DOHH2 (cell line): ENCODE results near the gene XAF1.

Experiments
- H3F3A ChIP-seq: fragments of 200-600 bp; sonication (generic), shearing (Covaris generic); 2 replicates; pipeline ENCODE4 v1.6.0; 2016; ENCODE audit warnings: antibody characterized with exemption, mild to moderate bottlenecking; ENCODE audit not compliant: control insufficient read depth, insufficient read depth
- H3K27ac ChIP-seq: fragments of 200-600 bp; sonication (generic); 2 replicates; pipeline ENCODE4 v1.5.1; 2014; ENCODE audit warnings: low read depth, mild to moderate bottlenecking, low read length, moderate library complexity
- H3K27me3 ChIP-seq: fragments of 200-600 bp; sonication (generic); 2 replicates; pipeline ENCODE4 v1.6.1; 2014; ENCODE audit warnings: mild to moderate bottlenecking, low read length, mixed read lengths; ENCODE audit not compliant: control insufficient read depth
- H3K36me3 ChIP-seq: fragments of 200-600 bp; sonication (generic); 2 replicates; pipeline ENCODE4 v1.6.1; 2014; ENCODE audit warnings: mild to moderate bottlenecking, low read length, moderate library complexity, mixed read lengths; ENCODE audit not compliant: control insufficient read depth
- H3K4me1 ChIP-seq: fragments of 200-600 bp; sonication (generic); 2 replicates; pipeline ENCODE4 v1.6.1; 2014; ENCODE audit warnings: mild to moderate bottlenecking, low read length, mixed read lengths; ENCODE audit not compliant: control insufficient read depth
- H3K4me2 ChIP-seq: fragments of 200-600 bp; sonication (generic); 2 replicates; pipeline ENCODE4 v1.6.0; 2014; ENCODE audit warnings: mild to moderate bottlenecking, low read length, moderate library complexity
- H3K4me3 ChIP-seq: fragments of 200-600 bp; sonication (generic); 2 replicates; pipeline ENCODE4 v1.5.1; 2014; ENCODE audit warnings: mild to moderate bottlenecking, low read length, mixed read lengths
- H3K79me2 ChIP-seq: fragments of 200-600 bp; sonication (generic); 2 replicates; pipeline ENCODE4 v1.6.1; 2014; ENCODE audit warnings: mild to moderate bottlenecking, low read length, mixed read lengths; ENCODE audit not compliant: control insufficient read depth
- H3K9me2 ChIP-seq: fragments of 200-600 bp; sonication (generic); replicated peaks from 2 replicates; pipeline ENCODE4 v1.6.1; 2014; ENCODE audit warnings: mild to moderate bottlenecking, low read length, mixed read lengths; ENCODE audit not compliant: control insufficient read depth
- H3K9me3 ChIP-seq: fragments of 200-600 bp; sonication (generic); 2 replicates; pipeline ENCODE4 v1.6.1; 2014; ENCODE audit warnings: antibody characterized with exemption, low read length, mixed read lengths; ENCODE audit not compliant: control insufficient read depth, insufficient read depth
- H4K20me1 ChIP-seq: fragments of 200-600 bp; sonication (generic); 2 replicates; pipeline ENCODE4 v1.6.0; 2014; ENCODE audit warnings: low read depth, mild to moderate bottlenecking, antibody characterized with exemption, low read length, moderate library complexity; ENCODE audit not compliant: control insufficient read depth, insufficient read depth
- CTCF ChIP-seq: fragments of 200-600 bp; sonication (generic); IDR thresholded peaks from one replicate; pipeline ENCODE4 v1.5.1; 2014; ENCODE audit warnings: antibody characterized with exemption, mild to moderate bottlenecking, low read depth, low read length; ENCODE audit not compliant: poor library complexity, severe bottlenecking
- EZH2phosphoT487 ChIP-seq: fragments of 200-600 bp; sonication (generic); IDR thresholded peaks from 2 replicates; pipeline ENCODE4 v1.6.1; 2017; ENCODE audit warnings: borderline replicate concordance, mild to moderate bottlenecking, antibody characterized with exemption, low read length, moderate library complexity, mixed read lengths

Gene XAF1

GRCh38 chr17:6755281-6755680 lies 565 bp upstream of the XAF1 start:
- Histone ChIP-seq H4K20me1 (no peaks in the 10 kb centered on the region), H3K27ac (no peak overlapping the region), H3K4me1 (no peaks in the 10 kb centered on the region), H3K4me2 (no peak overlapping the region), H3K79me2 (no peaks in the 10 kb centered on the region), H3K4me3 (no peak overlapping the region), H3F3A (no peaks in the 10 kb centered on the region), H3K27me3 (peaks cover 19% of the 10 kb centered on the region), H3K9me2 (no peaks in the 10 kb centered on the region), H3K9me3 (no peaks in the 10 kb centered on the region), H3K36me3 (no peaks in the 10 kb centered on the region)
- TF ChIP-seq CTCF (no peak), EZH2phosphoT487 (no peak)

- TF ChIP-seq EZH2phosphoT487 (no peak), CTCF (no peak)
- H3K27ac ChIP-seq = no peak overlapping the region
- H3K4me3 ChIP-seq = no peak overlapping the region
Observed at GRCh38 chr17:6756425-6757031, 682 bp downstream of the XAF1 start.

GRCh38 chr17:6757747-6758146 lies 1.9 kb downstream of the XAF1 start:
- peaks cover 15% of the 10 kb centered on the region for H3K27me3 ChIP-seq
- no peaks in the 10 kb centered on the region for H3K4me1 ChIP-seq
- no peak overlapping the region for H3K4me2 ChIP-seq
- no peaks in the 10 kb centered on the region for H3F3A ChIP-seq
- no peaks in the 10 kb centered on the region for H4K20me1 ChIP-seq
- H3K9me2 ChIP-seq = no peaks in the 10 kb centered on the region
- no peaks in the 10 kb centered on the region for H3K79me2 ChIP-seq
- H3K27ac ChIP-seq = no peak overlapping the region
- no peaks in the 10 kb centered on the region for H3K36me3 ChIP-seq
- no peaks in the 10 kb centered on the region for H3K9me3 ChIP-seq
- TF ChIP-seq EZH2phosphoT487 (no peak), CTCF (no peak)
- no peak overlapping the region for H3K4me3 ChIP-seq

More at GRCh38 chr17:6756425-6757031, 682 bp downstream of the XAF1 start:
- Histone ChIP-seq H3K4me1 (no peaks in the 10 kb centered on the region), H3K4me2 (no peak overlapping the region), H3K79me2 (no peaks in the 10 kb centered on the region), H3K9me2 (no peaks in the 10 kb centered on the region), H3K36me3 (no peaks in the 10 kb centered on the region), H3F3A (no peaks in the 10 kb centered on the region), H3K27me3 (peaks cover 19% of the 10 kb centered on the region), H4K20me1 (no peaks in the 10 kb centered on the region), H3K9me3 (no peaks in the 10 kb centered on the region)
